ENCODE results near the gene SLC27A1.
"Not testable (repeated sequence)": the region's sequence is repeated elsewhere in the genome, so short reads cannot be mapped to it uniquely, and the experiment has no call there.

The SLC27A1 gene

GRCh38 chr19:17457616-17458015, 12.7 kb upstream of the SLC27A1 start:
- DNase-seq, result no peak

- no peak for DNase-seq
Measured at GRCh38 chr19:17458970-17459369, 11.4 kb upstream of the SLC27A1 start.

- DNase-seq, result no peak
Measured at GRCh38 chr19:17460372-17461230, 9.7 kb upstream of the SLC27A1 start, which contains the start of gene NXNL1. NXNL1 (minus strand) TSS chr19:17460926; CDS start chr19:17460869, 57 bp downstream.

DNA sequence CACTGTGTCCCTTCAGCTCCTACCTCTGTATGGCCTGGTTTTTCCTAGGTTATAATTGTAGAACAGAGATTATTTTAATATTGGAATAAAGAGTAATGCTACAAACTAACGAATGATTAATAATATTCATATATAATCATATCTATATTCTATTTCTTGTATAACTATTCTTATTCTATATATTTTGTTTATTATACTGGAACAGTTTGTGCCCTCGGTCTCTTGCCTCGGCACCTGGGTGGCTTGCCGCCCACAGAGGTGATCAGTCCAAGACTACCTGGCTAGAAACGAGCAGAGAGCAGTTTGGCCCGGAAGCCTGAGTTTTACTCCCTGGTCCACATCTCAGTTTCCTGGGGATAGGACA, 3.9 kb upstream of the SLC27A1 start:
- DNase-seq, result no peak

GRCh38 chr19:17467471-17468301, 2.6 kb upstream of the SLC27A1 start:
- no peak for DNase-seq

GRCh38 chr19:17468302-17469091, 1.8 kb upstream of the SLC27A1 start:
- no peak for DNase-seq

DNA sequence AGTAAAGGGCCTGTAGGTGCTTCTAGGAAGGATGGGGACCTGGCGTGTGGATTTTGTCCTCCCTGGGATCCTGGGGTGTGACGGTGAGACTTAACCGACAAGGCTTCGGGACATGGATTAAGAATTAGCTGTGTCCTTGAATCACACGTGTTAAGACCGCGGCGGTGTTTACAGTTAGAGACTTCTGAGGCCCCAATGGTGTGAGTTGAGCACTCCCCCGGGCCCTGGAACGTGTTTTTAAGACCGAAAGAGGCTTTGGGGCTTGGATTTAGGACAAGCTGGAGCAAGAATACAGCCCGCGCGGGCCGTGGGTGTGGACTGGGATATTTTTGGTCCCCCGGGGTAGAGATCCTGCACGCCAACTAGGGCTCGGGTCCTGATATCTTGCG, 1.2 kb upstream of the SLC27A1 start:
- DNase-seq, result no peak

- peak; percentile 99 for DNase-seq
Measured at GRCh38 chr19:17469481-17470067, 750 bp upstream of the SLC27A1 start.

DNA sequence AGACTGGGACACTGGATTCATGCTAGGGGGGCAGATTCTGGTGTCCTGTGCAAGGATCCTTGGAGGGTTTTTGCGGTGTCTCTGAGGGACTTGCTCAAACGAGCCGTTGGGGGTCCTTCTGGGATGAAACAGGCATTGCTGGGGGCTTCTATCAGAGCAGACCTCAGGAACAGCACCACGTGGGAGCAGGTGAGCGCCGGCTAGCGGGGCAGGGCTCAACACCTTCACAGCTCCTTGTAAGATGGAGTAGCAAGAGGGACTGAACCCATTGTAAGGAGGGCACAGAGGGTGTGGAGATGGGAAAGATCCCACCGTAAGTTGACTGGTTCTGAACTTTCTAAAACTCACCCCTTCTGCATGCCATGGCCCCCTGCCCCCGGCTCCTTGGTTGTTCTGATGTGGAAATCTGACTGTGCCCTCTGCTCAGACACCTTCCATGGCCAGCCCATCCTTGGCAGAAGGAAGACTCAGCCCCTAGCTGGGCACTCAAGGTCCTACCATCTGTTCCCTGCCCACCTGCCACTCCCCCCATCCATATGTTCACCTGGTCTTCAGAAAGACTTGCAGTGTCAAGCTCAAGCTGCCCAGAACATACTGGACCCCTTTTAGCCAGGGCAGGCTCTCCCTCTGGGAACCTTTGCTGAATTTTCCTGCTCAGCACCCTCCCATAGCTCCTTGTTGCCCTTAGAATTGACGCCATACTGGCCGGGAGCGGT, 1.2 kb downstream of the SLC27A1 start:
- DNase-seq, result peak; percentile 41

DNA sequence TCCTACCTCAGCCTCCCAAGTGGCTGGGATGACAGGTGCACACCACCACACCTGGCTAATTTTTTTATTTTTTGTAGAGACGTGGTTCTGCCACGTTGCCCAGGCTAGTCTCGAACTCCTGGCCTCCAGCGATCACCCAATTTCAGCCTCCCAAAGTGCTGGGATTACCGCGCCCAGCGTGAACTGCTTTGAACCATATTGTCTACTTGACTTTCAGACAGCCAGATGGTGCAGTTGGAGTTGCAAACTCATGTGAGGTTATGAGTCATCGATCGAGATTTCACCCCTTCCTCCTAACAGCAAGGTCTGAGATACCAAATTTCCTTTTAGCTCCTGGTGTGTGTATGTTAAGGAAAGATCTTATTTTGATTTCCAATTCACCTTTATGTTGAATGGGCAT, 2.7 kb downstream of the SLC27A1 start:
- peak; percentile 80 for DNase-seq

GRCh38 chr19:17475011-17475540, 4.8 kb downstream of the SLC27A1 start:
- not testable (repeated sequence) for DNase-seq

GRCh38 chr19:17475541-17476115, 5.3 kb downstream of the SLC27A1 start:
- peak; percentile 28 for DNase-seq

DNA sequence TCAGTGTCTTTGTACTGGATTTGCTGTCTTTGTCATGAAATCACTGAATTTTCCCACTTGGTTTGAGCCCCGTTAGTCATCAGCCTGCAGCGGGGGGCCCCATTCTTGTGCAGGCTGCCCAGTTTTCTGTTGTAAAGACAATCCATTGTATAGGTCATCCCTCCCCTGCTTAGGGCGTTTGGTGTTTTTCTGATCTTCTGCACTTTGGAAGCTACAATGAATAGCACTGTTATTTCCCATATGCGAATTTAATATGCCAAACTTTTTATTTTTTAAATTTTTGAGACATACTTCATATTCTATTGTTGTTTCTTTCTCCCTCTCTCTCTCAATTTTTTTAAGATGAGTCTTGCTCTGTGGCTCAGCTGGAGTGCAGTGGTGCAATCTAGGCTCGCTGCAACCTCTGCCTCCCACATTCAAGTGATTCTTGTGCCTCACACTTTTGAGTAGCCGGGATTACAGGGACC, 9.0 kb downstream of the SLC27A1 start:
- DNase-seq, result no peak

- DNase-seq, result no peak
Measured at GRCh38 chr19:17481986-17482385, 11.7 kb downstream of the SLC27A1 start.

GRCh38 chr19:17482877-17483604, 12.7 kb downstream of the SLC27A1 start:
- no peak for DNase-seq

DNA sequence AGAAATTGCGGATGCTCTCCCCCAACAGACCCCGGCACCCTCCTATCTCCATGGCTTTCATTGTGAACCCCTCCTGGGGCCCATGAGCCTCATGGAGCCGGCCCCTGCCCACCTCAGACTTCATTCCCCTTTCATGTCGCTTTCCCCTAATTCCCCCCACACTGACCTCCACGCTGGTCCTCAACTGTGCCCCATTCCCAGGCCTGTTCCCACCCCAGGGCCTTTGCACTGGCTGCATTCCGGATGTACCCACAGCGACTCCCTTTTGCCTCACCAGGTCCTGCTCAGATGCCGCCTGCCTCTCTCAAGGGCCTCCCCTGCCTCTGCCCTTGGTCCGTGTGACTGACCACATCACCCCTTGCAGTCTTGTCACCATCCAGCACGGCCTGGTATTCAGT, 13.3 kb downstream of the SLC27A1 start:
- DNase-seq, result no peak

- DNase-seq, result no peak
Measured at GRCh38 chr19:17484520-17485185, 14.3 kb downstream of the SLC27A1 start.

DNA sequence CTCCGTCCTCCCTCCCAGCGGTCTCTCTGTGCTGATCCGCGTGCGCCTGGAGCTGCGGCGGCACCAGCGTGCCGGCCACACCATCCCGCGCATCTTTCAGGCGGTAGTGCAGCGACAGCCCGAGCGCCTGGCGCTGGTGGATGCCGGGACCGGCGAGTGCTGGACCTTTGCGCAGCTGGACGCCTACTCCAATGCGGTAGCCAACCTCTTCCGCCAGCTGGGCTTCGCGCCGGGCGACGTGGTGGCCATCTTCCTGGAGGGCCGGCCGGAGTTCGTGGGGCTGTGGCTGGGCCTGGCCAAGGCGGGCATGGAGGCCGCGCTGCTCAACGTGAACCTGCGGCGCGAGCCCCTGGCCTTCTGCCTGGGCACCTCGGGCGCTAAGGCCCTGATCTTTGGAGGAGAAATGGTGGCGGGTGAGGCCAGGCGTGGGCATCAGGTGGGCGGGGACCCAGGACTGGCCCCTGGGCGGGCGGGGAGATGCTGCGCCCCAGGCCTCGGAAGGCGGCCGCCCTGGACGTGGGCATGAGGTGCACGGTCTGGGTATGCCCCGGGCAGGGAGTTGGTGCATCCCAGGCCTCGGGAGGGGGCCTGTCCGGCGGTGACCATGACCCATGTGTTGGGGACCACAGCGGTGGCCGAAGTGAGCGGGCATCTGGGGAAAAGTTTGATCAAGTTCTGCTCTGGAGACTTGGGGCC, 16.4 kb downstream of the SLC27A1 start:
- no peak for DNase-seq
